Heart left ventricle (tissue), 13 donors: ENCODE data around the gene AAK1.

ENCODE experiments used
- CTCF ChIP-seq, 12 donors: fragments of 200-600 bp; sonication (generic) in 4 of 12; IDR thresholded peaks; one replicate each; pipeline versions ENCODE4 v1.5.0 to v1.8.0; 2018 to 2022; ENCODE audit warnings: antibody characterized with exemption in 12 of 12, mild to moderate bottlenecking in 5 of 12
- POLR2A ChIP-seq, 2 donors: fragments of 450-650 bp; IDR thresholded peaks; one replicate each; pipeline ENCODE4 v1.6.1; 2017; ENCODE audit warnings: antibody characterized with exemption in 2 of 2, mild to moderate bottlenecking in 2 of 2, moderate library complexity in 2 of 2
- donor health status: ischemic (EF 13 %, LVEDD 7.1; RV severe dilation, severe dysfunction).
- donor health status: DM: no; HTN: yes; CAD: no.
- donor health status: DM: no; HTN: no; CAD: no.
- donor health status: ischemic (EF 25% LVEDD 6.9; RV normal size, moderate dysfunction).
- donor health status: ischemic (EF 25% LVEDD 5.7; RV mildly dilated, moderate dysfunction).
- donor health status: ischemic (EF 35%, LVEDD 5.7; RV mildly dilated, moderate dysfunction).
- donor health status: nonischemic (EF 11% LVEDD 7.7; RV severe dilation, severe dysfunction).
- donor health status: DM: yes; HTN: yes; CAD: no.
- donor health status: PGD.
- donor health status: ischemic (EF 29% LVEDD 5.4; RV normal size, mild dysfunction).
- donor health status: nonischemic (EF 23%, LVEDD 6.1; RV moderate dilation, normal function).

- TF ChIP-seq CTCF (IDR thresholded peaks at IDR 0.05): no peak
- no peak for TF ChIP-seq POLR2A (IDR thresholded peaks at IDR 0.05)
Measured at GRCh38 chr2:69589973-69590652, 53.4 kb downstream of the AAK1 start.
